Anterior cingulate cortex (tissue), 58 donors: ENCODE measurements around the gene DNASE1L1.

Experiments
- DNase-seq, 58 donors: peaks; one replicate each; lab custom pipeline; 2025; lab: John Stamatoyannopoulos, UW

DNASE1L1 gene

GRCh38 chrX:154355776-154356140 lies 53.3 kb downstream of the DNASE1L1 start:
- DNase-seq = peak in 4 of 58 donors; percentile 5 to 20 (median 18)

- no peak for DNase-seq
These were observed 53.8 kb downstream of the DNASE1L1 start for GRCh38 chrX:154355094-154355775.

GRCh38 chrX:154354516-154354915 lies 54.5 kb downstream of the DNASE1L1 start:
- no peak for DNase-seq

DNA sequence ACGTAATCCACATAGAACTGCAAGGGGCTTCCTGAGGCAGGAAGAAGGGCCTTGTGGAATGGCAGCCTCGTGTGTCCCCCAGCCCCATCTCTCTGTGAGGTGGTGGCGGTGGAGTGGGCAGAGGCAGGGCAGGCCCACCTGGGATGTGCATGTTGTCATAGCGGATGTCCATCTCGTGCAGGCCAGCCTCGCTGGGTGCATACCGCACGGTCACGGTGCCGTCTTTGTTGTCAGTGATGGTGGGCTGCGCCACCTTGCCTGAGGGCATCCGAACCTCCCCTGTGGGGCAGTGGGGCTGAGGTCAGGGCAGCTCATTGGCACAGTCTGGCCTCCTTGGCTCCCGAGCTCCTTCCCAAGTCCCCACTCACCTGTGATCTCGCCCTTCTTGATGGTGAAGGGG lies 55.0 kb downstream of the DNASE1L1 start:
- DNase-seq = no peak

GRCh38 chrX:154353172-154353843 lies 55.7 kb downstream of the DNASE1L1 start:
- no peak for DNase-seq

GRCh38 chrX:154352466-154352865 lies 56.6 kb downstream of the DNASE1L1 start:
- DNase-seq = no peak

DNA sequence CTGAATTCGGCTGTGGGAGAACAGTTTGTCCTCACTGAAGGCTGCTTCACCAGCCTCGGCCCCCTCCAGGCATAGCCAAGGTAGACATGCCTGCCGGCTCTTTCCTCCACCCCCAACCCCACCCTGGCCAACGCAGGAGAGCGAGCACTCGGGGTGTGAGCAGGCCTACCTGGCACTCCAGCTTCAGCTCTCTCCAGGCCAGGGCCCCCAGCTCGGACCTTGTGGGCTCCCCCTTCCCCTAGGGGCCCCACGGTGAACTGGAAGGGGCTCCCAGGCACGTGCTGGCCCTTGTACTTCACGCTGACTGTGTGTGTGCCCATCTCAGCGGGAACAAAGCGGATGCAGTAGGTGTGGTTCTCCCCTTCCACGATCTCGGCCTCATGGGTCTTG lies 57.0 kb downstream of the DNASE1L1 start:
- no peak for DNase-seq
